ENCODE measurements around the gene ZDHHC14. TPM values are rescaled to one million over a fixed set of nuclear protein-coding genes. Genes with fewer than 3 reads are reported as not detected.

The ZDHHC14 gene
- total and polyA plus RNA-seq, 2 of the 8 experiments (the other 6 are each of a cell fraction or from before 2014, with no cell fraction given), result 2.9 to 5.3 TPM

- no peak overlapping the region for H3K56ac ChIP-seq (replicated peaks; ENCODE audit: insufficient read length, low read depth, low read length)
- ChIA-PET CTCF (ENCODE audit: partially characterized antibody) (no interaction called here), POLR2A (ENCODE audit: partially characterized antibody) (no interaction called here)
- no peaks in the 10 kb centered on the region; the same call in 1 of the 2 replicates for H3K23me2 ChIP-seq (ENCODE audit: low read depth, low read length)
- H3K27ac ChIP-seq (ENCODE audit: low read depth, low read length), result no peak overlapping the region
- H3K79me2 ChIP-seq (ENCODE audit: control insufficient read depth in 1 of 2, insufficient read depth in 2 of 2, low read length in 2 of 2), result no peaks in the 10 kb centered on the region
- H3K23ac ChIP-seq (ENCODE audit: insufficient read length), result no peak overlapping the region
- H3K27me3 ChIP-seq (replicated peaks in 1 of 4; ENCODE audit: control insufficient read depth in 3 of 4, extremely low read depth in 1 of 4, insufficient read depth in 3 of 4, low read length in 3 of 4), result no peaks in the 10 kb centered on the region
- no peak overlapping the region for H3K4me2 ChIP-seq (ENCODE audit: insufficient read depth in 1 of 2, low read depth in 2 of 2, low read length in 2 of 2)
- no peak overlapping the region for H2AK5ac ChIP-seq (ENCODE audit: low read depth, low read length)
- FAIRE-seq (no peak), DNase-seq (ENCODE audit: low read depth in 1 of 2, low spot score in 2 of 2) (no peak)
- no peak overlapping the region for H3K4ac ChIP-seq (replicated peaks; ENCODE audit: insufficient read length, low read depth, low read length)
- H2BK120ac ChIP-seq (replicated peaks; ENCODE audit: low read depth, low read length), result no peak overlapping the region
- no peaks in the 10 kb centered on the region for H3K79me1 ChIP-seq (ENCODE audit: low read depth, low read length)
- H3K4me3 ChIP-seq (ENCODE audit: extremely low read depth in 1 of 4, insufficient read depth in 2 of 4, low read depth in 3 of 4, low read length in 4 of 4), result no peak overlapping the region
- peaks cover 8 to 21% of the 10 kb centered on the region in 2 experiments for H3K9me3 ChIP-seq (ENCODE audit: insufficient read depth in 2 of 2, low read depth in 1 of 2, low read length in 1 of 2)
- no peak overlapping the region for H4K8ac ChIP-seq (ENCODE audit: extremely low read depth, insufficient read depth, low read length)
- H2BK5ac ChIP-seq (ENCODE audit: low read depth, low read length), result no peak overlapping the region
- no peaks in the 10 kb centered on the region for H4K20me1 ChIP-seq (replicated peaks in 1 of 2; ENCODE audit: control insufficient read depth in 1 of 2, insufficient read depth in 2 of 2, low read length in 2 of 2)
- H3K14ac ChIP-seq (ENCODE audit: insufficient read length), result no peak overlapping the region
- no peak overlapping the region for H2BK12ac ChIP-seq (ENCODE audit: low read depth, low read length)
- no peak overlapping the region for H3K18ac ChIP-seq (ENCODE audit: extremely low read depth, low read length)
- H3K4me1 ChIP-seq (replicated peaks in 1 of 4; ENCODE audit: control insufficient read depth in 3 of 4, insufficient read depth in 4 of 4, low read length in 3 of 4), result no peaks in the 10 kb centered on the region
- H2BK15ac ChIP-seq (ENCODE audit: low read length), result no peak overlapping the region
- no peak overlapping the region for H3K9ac ChIP-seq (replicated peaks in 1 of 4; ENCODE audit: extremely low read depth in 1 of 4, low read depth in 3 of 4, low read length in 3 of 4)
- H2BK20ac ChIP-seq (ENCODE audit: low read length), result no peak overlapping the region
- H3K36me3 ChIP-seq (ENCODE audit: control insufficient read depth in 2 of 4, insufficient read depth in 4 of 4, low read length in 3 of 4), result peaks cover 0 to 4% (median 0%) of the 10 kb centered on the region in 4 experiments; a peak in 3 of 8 replicates
- H4K91ac ChIP-seq (replicated peaks; ENCODE audit: insufficient read length, low read length), result no peak overlapping the region
- 93% methylated on average over 4 of the region's 4 CpGs; no CpG with 5 or more reads in 1 of the 2 experiments for WGBS, 2 experiments (ENCODE audit: extremely low coverage in 1 of 2, insufficient coverage in 1 of 2, insufficient read length in 1 of 2, insufficient replicate concordance in 2 of 2, low coverage in 1 of 2, low lambda C conversion rate in 2 of 2, missing lambda C conversion rate in 1 of 2)
- no peak overlapping the region for H4K5ac ChIP-seq (ENCODE audit: insufficient read length, low read depth, low read length)
- no peak overlapping the region for H2AFZ ChIP-seq (ENCODE audit: low read length)
- TF ChIP-seq TAF7 (optimal IDR thresholded peaks at IDR 0.05; ENCODE audit: borderline replicate concordance, low read depth, low read length), result no peak
- no peak for TF ChIP-seq CBX8 (IDR thresholded peaks at IDR 0.05; ENCODE audit: borderline replicate concordance, low read depth, low read length)
- no peak for TF ChIP-seq TCF12 (IDR thresholded peaks at IDR 0.05; ENCODE audit: low read depth, low read length)
- no peak for TF ChIP-seq BCL11A (IDR thresholded peaks at IDR 0.05; ENCODE audit: low read depth in 2 of 2, low read length in 2 of 2)
- no peak for TF ChIP-seq SUZ12 (IDR thresholded peaks at IDR 0.05; ENCODE audit: low read length)
- no peak for TF ChIP-seq SAP30 (IDR thresholded peaks at IDR 0.05; ENCODE audit: insufficient read depth, insufficient replicate concordance, low read length)
- TF ChIP-seq SP1 (IDR thresholded peaks at IDR 0.05; ENCODE audit: low read depth, low read length), result no peak
- TF ChIP-seq JUND (IDR thresholded peaks at IDR 0.05; ENCODE audit: low read length), result no peak
- no peak for TF ChIP-seq NRF1 (IDR thresholded peaks at IDR 0.05; ENCODE audit: low read depth, low read length)
- no peak for TF ChIP-seq TBP (IDR thresholded peaks at IDR 0.05; ENCODE audit: low read depth, low read length)
- TF ChIP-seq SP2 (IDR thresholded peaks at IDR 0.05; ENCODE audit: low read length), result no peak
- no peak for TF ChIP-seq RFX5 (IDR thresholded peaks at IDR 0.05; ENCODE audit: borderline replicate concordance, low read depth, low read length)
- TF ChIP-seq POLR2AphosphoS5 (IDR thresholded peaks at IDR 0.05; ENCODE audit: low read depth, low read length), result no peak
- no peak for TF ChIP-seq TEAD4 (IDR thresholded peaks at IDR 0.05; ENCODE audit: low read depth, low read length)
- TF ChIP-seq SIX5 (IDR thresholded peaks at IDR 0.05; ENCODE audit: low read depth, low read length), result no peak
Measured at GRCh38 chr6:157390273-157391060, 9.5 kb downstream of the ZDHHC14 start.
